ENCODE measurements around the gene SCMH1.

- no peak for TF ChIP-seq POLR2A (IDR thresholded peaks at IDR 0.05)
- TF ChIP-seq CTCF (IDR thresholded peaks at IDR 0.05), result no peak
Observed at GRCh38 chr1:41232305-41232704, 9.8 kb downstream of the SCMH1 start.

Data from breast epithelium (tissue), 3 donors.